ENCODE data around the gene STYK1. TPM values are rescaled to one million over a fixed set of nuclear protein-coding genes. Genes with fewer than 3 reads are reported as not detected.

STYK1 gene
- total RNA-seq, 1 donor from 2014 or later = 4.6 TPM

GRCh38 chr12:10624605-10625004 lies 49.2 kb downstream of the STYK1 start:
- TF ChIP-seq CTCF (conservative IDR thresholded peaks at IDR 0.05; ENCODE audit: low read depth, low read length) = no peak
- no peak overlapping the region for H3K4me3 ChIP-seq (ENCODE audit: low read depth, low read length)
- DNase-seq (ENCODE audit: low read depth) = no peak

- no peak for DNase-seq (ENCODE audit: low read depth)
Observed at GRCh38 chr12:10623131-10623530, 50.7 kb downstream of the STYK1 start.

GRCh38 chr12:10621278-10621677 lies 52.6 kb downstream of the STYK1 start:
- DNase-seq (ENCODE audit: low read depth) = no peak
- no peak for TF ChIP-seq CTCF (conservative IDR thresholded peaks at IDR 0.05; ENCODE audit: low read depth, low read length)
- no peak overlapping the region for H3K4me3 ChIP-seq (ENCODE audit: low read depth, low read length)

More at GRCh38 chr12:10623131-10623530, 50.7 kb downstream of the STYK1 start:
- TF ChIP-seq CTCF (conservative IDR thresholded peaks at IDR 0.05; ENCODE audit: low read depth, low read length) = no peak
- H3K4me3 ChIP-seq (ENCODE audit: low read depth, low read length) = no peak overlapping the region

- DNase-seq (ENCODE audit: low read depth) = no peak
- TF ChIP-seq CTCF (conservative IDR thresholded peaks at IDR 0.05; ENCODE audit: low read depth, low read length) = no peak
- no peak overlapping the region for H3K4me3 ChIP-seq (ENCODE audit: low read depth, low read length)
Observed at GRCh38 chr12:10620078-10620779, 53.6 kb downstream of the STYK1 start.

- no peak overlapping the region for H3K4me3 ChIP-seq (ENCODE audit: low read depth, low read length)
- DNase-seq (ENCODE audit: low read depth) = peak; percentile 40
- no peak for TF ChIP-seq CTCF (conservative IDR thresholded peaks at IDR 0.05; ENCODE audit: low read depth, low read length)
Observed at GRCh38 chr12:10618338-10618987, 55.4 kb downstream of the STYK1 start.

GRCh38 chr12:10617863-10618262 lies 56.0 kb downstream of the STYK1 start:
- no peak overlapping the region for H3K4me3 ChIP-seq (ENCODE audit: low read depth, low read length)
- DNase-seq (ENCODE audit: low read depth) = no peak
- TF ChIP-seq CTCF (conservative IDR thresholded peaks at IDR 0.05; ENCODE audit: low read depth, low read length) = no peak

GRCh38 chr12:10615532-10615931 lies 58.3 kb downstream of the STYK1 start:
- no peak for TF ChIP-seq CTCF (conservative IDR thresholded peaks at IDR 0.05; ENCODE audit: low read depth, low read length)
- no peak overlapping the region for H3K4me3 ChIP-seq (ENCODE audit: low read depth, low read length)
- no peak for DNase-seq (ENCODE audit: low read depth)
